ENCODE results near the gene HTATSF1. TPM values are rescaled to one million over a fixed set of nuclear protein-coding genes. Genes with fewer than 3 reads are reported as not detected.

The HTATSF1 gene
- total RNA-seq, 2 donors from 2014 or later: 47.2 to 59.3 TPM

GRCh38 chrX:136467303-136467702 lies 30.1 kb upstream of the HTATSF1 start:
- ATAC-seq (ENCODE audit: insufficient number of reproducible peaks, low FRiP score, low read depth): no peak
- Histone ChIP-seq H3K27ac (no peak overlapping the region), H3K9me3 (no peaks in the 10 kb centered on the region), H3K36me3 (no peaks in the 10 kb centered on the region), H3K4me3 (no peak overlapping the region), H3K4me1 (ENCODE audit: control insufficient read depth in 1 of 2, low read depth in 2 of 2) (no peaks in the 10 kb centered on the region), H3K27me3 (replicated peaks; ENCODE audit: insufficient read depth) (no peaks in the 10 kb centered on the region)
- no peak for DNase-seq (ENCODE audit: low spot score)
- TF ChIP-seq CTCF (IDR thresholded peaks at IDR 0.05): no peak

GRCh38 chrX:136468391-136469103 lies 28.8 kb upstream of the HTATSF1 start:
- no peak for ATAC-seq (ENCODE audit: insufficient number of reproducible peaks, low FRiP score, low read depth)
- TF ChIP-seq CTCF (IDR thresholded peaks at IDR 0.05): no peak
- Histone ChIP-seq H3K4me1 (ENCODE audit: control insufficient read depth in 1 of 2, low read depth in 2 of 2) (no peaks in the 10 kb centered on the region), H3K4me3 (no peak overlapping the region), H3K36me3 (no peaks in the 10 kb centered on the region), H3K27ac (no peak overlapping the region), H3K27me3 (replicated peaks; ENCODE audit: insufficient read depth) (no peaks in the 10 kb centered on the region), H3K9me3 (no peaks in the 10 kb centered on the region)
- DNase-seq (ENCODE audit: low spot score): no peak

- Histone ChIP-seq H3K27ac (no peak overlapping the region), H3K36me3 (no peaks in the 10 kb centered on the region), H3K4me3 (no peak overlapping the region), H3K27me3 (replicated peaks; ENCODE audit: insufficient read depth) (no peaks in the 10 kb centered on the region), H3K9me3 (no peaks in the 10 kb centered on the region), H3K4me1 (ENCODE audit: control insufficient read depth in 1 of 2, low read depth in 2 of 2) (no peaks in the 10 kb centered on the region)
- no peak for ATAC-seq (ENCODE audit: insufficient number of reproducible peaks, low FRiP score, low read depth)
- no peak for TF ChIP-seq CTCF (IDR thresholded peaks at IDR 0.05)
- DNase-seq (ENCODE audit: low spot score): no peak
Measured at GRCh38 chrX:136473663-136474062, 23.7 kb upstream of the HTATSF1 start.

GRCh38 chrX:136475236-136475635 lies 22.2 kb upstream of the HTATSF1 start:
- TF ChIP-seq CTCF (IDR thresholded peaks at IDR 0.05): no peak
- DNase-seq (ENCODE audit: low spot score): no peak
- Histone ChIP-seq H3K9me3 (no peaks in the 10 kb centered on the region), H3K27me3 (replicated peaks; ENCODE audit: insufficient read depth) (no peaks in the 10 kb centered on the region), H3K27ac (no peak overlapping the region), H3K4me1 (ENCODE audit: control insufficient read depth in 1 of 2, low read depth in 2 of 2) (peaks cover 0 to 3% of the 10 kb centered on the region in 2 donors), H3K36me3 (no peaks in the 10 kb centered on the region), H3K4me3 (no peak overlapping the region)
- ATAC-seq (ENCODE audit: insufficient number of reproducible peaks, low FRiP score, low read depth): no peak

- Histone ChIP-seq H3K27me3 (replicated peaks; ENCODE audit: insufficient read depth) (no peaks in the 10 kb centered on the region), H3K9me3 (no peaks in the 10 kb centered on the region), H3K4me3 (no peak overlapping the region), H3K27ac (no peak overlapping the region), H3K36me3 (no peaks in the 10 kb centered on the region), H3K4me1 (ENCODE audit: control insufficient read depth in 1 of 2, low read depth in 2 of 2) (peaks cover 0 to 11% of the 10 kb centered on the region in 2 donors)
- ATAC-seq (ENCODE audit: insufficient number of reproducible peaks, low FRiP score, low read depth): no peak
- no peak for DNase-seq (ENCODE audit: low spot score)
- TF ChIP-seq CTCF (IDR thresholded peaks at IDR 0.05): no peak
Measured at GRCh38 chrX:136476501-136476900, 20.9 kb upstream of the HTATSF1 start.

Data from thoracic aorta (tissue), 2 donors.